Measurements from ENCODE around the gene TRPC4AP. TPM values are rescaled to one million over a fixed set of nuclear protein-coding genes. Genes with fewer than 3 reads are reported as not detected.

TRPC4AP gene
- polyA plus RNA-seq, 2 of the 4 experiments (the other 2 are of a cell fraction) = 51.4 to 55.3 TPM

GRCh38 chr20:35008411-35009342, 83.9 kb downstream of the TRPC4AP start:
- Histone ChIP-seq H3K4me2 (no peak overlapping the region), H3K4me1 (no peaks in the 10 kb centered on the region), H3K4me3 (no peak overlapping the region), H3K27ac (no peak overlapping the region), H3K9me3 (no peaks in the 10 kb centered on the region)
- TF ChIP-seq, protein P1, sequence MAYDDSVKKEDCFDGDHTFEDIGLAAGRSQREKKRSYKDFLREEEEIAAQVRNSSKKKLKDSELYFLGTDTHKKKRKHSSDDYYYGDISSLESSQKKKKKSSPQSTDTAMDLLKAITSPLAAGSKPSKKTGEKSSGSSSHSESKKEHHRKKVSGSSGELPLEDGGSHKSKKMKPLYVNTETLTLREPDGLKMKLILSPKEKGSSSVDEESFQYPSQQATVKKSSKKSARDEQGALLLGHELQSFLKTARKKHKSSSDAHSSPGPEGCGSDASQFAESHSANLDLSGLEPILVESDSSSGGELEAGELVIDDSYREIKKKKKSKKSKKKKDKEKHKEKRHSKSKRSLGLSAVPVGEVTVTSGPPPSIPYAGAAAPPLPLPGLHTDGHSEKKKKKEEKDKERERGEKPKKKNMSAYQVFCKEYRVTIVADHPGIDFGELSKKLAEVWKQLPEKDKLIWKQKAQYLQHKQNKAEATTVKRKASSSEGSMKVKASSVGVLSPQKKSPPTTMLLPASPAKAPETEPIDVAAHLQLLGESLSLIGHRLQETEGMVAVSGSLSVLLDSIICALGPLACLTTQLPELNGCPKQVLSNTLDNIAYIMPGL (CRISPR knock-in tag; IDR thresholded peaks at IDR 0.05; ENCODE audit: borderline replicate concordance) = no peak
- TF ChIP-seq BCL3 (IDR thresholded peaks at IDR 0.05) (no peak), NFE2L2 (conservative IDR thresholded peaks at IDR 0.05; ENCODE audit: low read length) (no peak), ATOH8 (CRISPR knock-in tag; IDR thresholded peaks at IDR 0.05; ENCODE audit: low read depth) (no peak), MYC (IDR thresholded peaks at IDR 0.05; ENCODE audit: borderline replicate concordance, low read length) (no peak), MAX (IDR thresholded peaks at IDR 0.05) (no peak), MAZ (IDR thresholded peaks at IDR 0.05; ENCODE audit: borderline replicate concordance, low read depth, low read length) (no peak), REST (IDR thresholded peaks at IDR 0.05) (no peak), GATA3 (IDR thresholded peaks at IDR 0.05; ENCODE audit: borderline replicate concordance) (no peak), RFX5 (IDR thresholded peaks at IDR 0.05) (no peak)
- ChIA-PET CTCF (interaction anchor here (2.4 kb wide), 1 partner anchor 135 kb away, joined by 7 read pairs; no protein-coding TSS in a partner anchor), POLR2A (no interaction called here)
- no peak for ATAC-seq
- FAIRE-seq = no peak
- no peak for DNase-seq (ENCODE audit: low read depth in 1 of 2, low spot score in 1 of 2)
- 92% methylated on average over 14 of the region's 14 CpGs for WGBS (ENCODE audit: missing lambda C conversion rate)

DNA sequence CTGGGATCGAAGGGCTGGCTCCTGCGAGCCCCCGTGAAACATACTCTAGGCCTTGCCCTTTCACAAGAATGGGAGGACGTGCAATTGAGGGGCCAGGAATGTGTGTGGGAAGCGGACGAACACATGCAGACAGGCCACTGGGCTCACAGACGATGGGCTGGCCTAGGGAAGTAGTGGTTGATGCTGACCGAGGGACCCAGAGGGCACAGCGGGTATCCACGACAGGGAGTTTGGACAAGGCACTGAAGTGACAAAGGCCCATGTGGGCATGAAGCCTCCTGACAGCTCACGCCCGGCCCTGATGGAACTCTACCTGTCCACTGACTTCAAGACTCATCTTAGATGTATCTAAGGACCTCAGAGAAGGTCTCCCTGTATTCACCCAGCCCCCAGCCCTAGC, 84.7 kb downstream of the TRPC4AP start:
- POLR2A ChIA-PET = no interaction called here
- Histone ChIP-seq H3K4me3 (no peak overlapping the region), H3K27ac (no peak overlapping the region), H3K4me2 (no peak overlapping the region), H3K4me1 (no peaks in the 10 kb centered on the region), H3K9me3 (no peaks in the 10 kb centered on the region)
- DNase-seq (ENCODE audit: low read depth in 1 of 2, low spot score in 1 of 2) (no peak), FAIRE-seq (no peak), ATAC-seq (no peak)
- TF ChIP-seq ESRRA (IDR thresholded peaks at IDR 0.05; ENCODE audit: borderline replicate concordance, low read length) = no peak
- no peak for TF ChIP-seq TFCP2L1 (CRISPR knock-in tag; IDR thresholded peaks at IDR 0.05)
- TF ChIP-seq EHF (CRISPR knock-in tag; IDR thresholded peaks at IDR 0.05) = no peak
- TF ChIP-seq HEYL (CRISPR knock-in tag; IDR thresholded peaks at IDR 0.05) = no peak
- TF ChIP-seq EP300 (IDR thresholded peaks at IDR 0.05) = no peak
- no peak for TF ChIP-seq MAX (IDR thresholded peaks at IDR 0.05)
- TF ChIP-seq POLR2A (IDR thresholded peaks at IDR 0.05; ENCODE audit: low read length) = no peak
- TF ChIP-seq SMC3 (IDR thresholded peaks at IDR 0.05) = no peak
- no peak for TF ChIP-seq HDAC2 (IDR thresholded peaks at IDR 0.05)
- TF ChIP-seq, protein P2, sequence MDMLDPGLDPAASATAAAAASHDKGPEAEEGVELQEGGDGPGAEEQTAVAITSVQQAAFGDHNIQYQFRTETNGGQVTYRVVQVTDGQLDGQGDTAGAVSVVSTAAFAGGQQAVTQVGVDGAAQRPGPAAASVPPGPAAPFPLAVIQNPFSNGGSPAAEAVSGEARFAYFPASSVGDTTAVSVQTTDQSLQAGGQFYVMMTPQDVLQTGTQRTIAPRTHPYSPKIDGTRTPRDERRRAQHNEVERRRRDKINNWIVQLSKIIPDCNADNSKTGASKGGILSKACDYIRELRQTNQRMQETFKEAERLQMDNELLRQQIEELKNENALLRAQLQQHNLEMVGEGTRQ (IDR thresholded peaks at IDR 0.05) = no peak
- no peak for TF ChIP-seq RCOR1 (IDR thresholded peaks at IDR 0.05; ENCODE audit: low read depth, low read length)
- TF ChIP-seq TP53 (CRISPR knock-in tag; IDR thresholded peaks at IDR 0.05) = no peak
- TF ChIP-seq, protein P1 (CRISPR knock-in tag; IDR thresholded peaks at IDR 0.05; ENCODE audit: borderline replicate concordance) = no peak
- no peak for TF ChIP-seq HOXB5 (CRISPR knock-in tag; IDR thresholded peaks at IDR 0.05)
- WGBS (ENCODE audit: missing lambda C conversion rate) = 86% methylated on average over 12 of the region's 12 CpGs
- CTCF ChIA-PET = interaction anchor here (1.1 kb wide), 1 partner anchor 135 kb away, joined by 3 read pairs; the partner anchor contains the start of gene GGT7
